Prostate gland (tissue), 2 donors: ENCODE data around the gene RPL41. TPM values are rescaled to one million over a fixed set of nuclear protein-coding genes. Genes with fewer than 3 reads are reported as not detected.
A peak's percentile ranks its signal among the peaks of the same experiment; 100 is the strongest.

Experiments
- DNase-seq: peaks from one replicate; pipeline ENCODE4 v3.0.0-alpha.2; 2019; ENCODE audit warnings: low spot score
- H3K27ac ChIP-seq, 2 donors: fragments of 200-600 bp; sonication (generic); 2 replicates each; pipeline ENCODE4 v1.5.1; 2017 to 2019
- H3K27me3 ChIP-seq: fragments of 200-600 bp; sonication (generic); replicated peaks from 2 replicates; pipeline ENCODE4 v1.5.1; 2019; ENCODE audit not compliant: insufficient read depth
- H3K36me3 ChIP-seq, 2 donors: fragments of 200-600 bp; sonication (generic); 1 replicate in 1 of 2; 2 replicates in 1 of 2; pipeline versions ENCODE4 v1.5.1 to v1.8.1; 2017 to 2019
- H3K4me1 ChIP-seq: fragments of 200-600 bp; sonication (generic); replicated peaks from 2 replicates; pipeline ENCODE4 v1.5.1; 2019
- H3K4me3 ChIP-seq, 2 donors: fragments of 200-600 bp; sonication (generic); 2 replicates each; pipeline ENCODE4 v1.5.1; 2017 to 2019
- H3K9me3 ChIP-seq: fragments of 200-600 bp; sonication (generic); 2 replicates; pipeline ENCODE4 v1.5.1; 2017
- POLR2A ChIP-seq: fragments of 450-650 bp; IDR thresholded peaks from one replicate; pipeline ENCODE4 v1.6.1; 2016; ENCODE audit warnings: antibody characterized with exemption, mild to moderate bottlenecking
- POLR2AphosphoS5 ChIP-seq: sonication (generic); formaldehyde crosslinking; IDR thresholded peaks from one replicate; pipeline ENCODE4 v1.6.1; 2017; ENCODE audit warnings: antibody characterized with exemption
- WGBS: methylation state at CpG from one replicate; pipeline ENCODE4 v1.1.5; 2018; 5-methylcytosine and 5-hydroxymethylcytosine counted together
- intact Hi-C: fragments of 100-400 bp; cut with DNase I; formaldehyde crosslinking; loops from one replicate; pipeline ENCODE4 v1.14.2; 2022
- total RNA-seq, 2 donors: library from RNA; depleted of rRNA; stranded (reverse); fragments of >200 nt; gene quantifications; one replicate each; pipeline ENCODE4 v1.1.0, GENCODE V29; 2016
- TF ChIP-seq, protein P1 (sequence below), 4 experiments: fragments of 200-600 bp in 2 of 4; fragments of 450-650 bp in 2 of 4; sonication (generic) in 2 of 4; IDR thresholded peaks; 1 replicate in 3 of 4; 2 replicates in 1 of 4; pipeline ENCODE4 v1.5.1; 2016 to 2019; ENCODE audit warnings: antibody characterized with exemption in 4 of 4, mild to moderate bottlenecking in 2 of 4, moderate library complexity in 2 of 4

RPL41 gene
- total RNA-seq, 2 donors from 2014 or later, result 2,549 to 4,385 TPM

GRCh38 chr12:56078931-56079722 lies 37.3 kb upstream of the RPL41 start:
- Histone ChIP-seq H3K36me3 (no peaks in the 10 kb centered on the region), H3K27ac (peak overlapping the region; percentile 94 to 96), H3K4me3 (peak overlapping the region; percentile 57 to 69), H3K9me3 (no peaks in the 10 kb centered on the region), H3K27me3 (no peaks in the 10 kb centered on the region), H3K4me1 (no peaks in the 10 kb centered on the region)
- intact Hi-C loops, result no loop called here
- WGBS, result 2% methylated on average over 50 of the region's 50 CpGs
- TF ChIP-seq, protein P1, sequence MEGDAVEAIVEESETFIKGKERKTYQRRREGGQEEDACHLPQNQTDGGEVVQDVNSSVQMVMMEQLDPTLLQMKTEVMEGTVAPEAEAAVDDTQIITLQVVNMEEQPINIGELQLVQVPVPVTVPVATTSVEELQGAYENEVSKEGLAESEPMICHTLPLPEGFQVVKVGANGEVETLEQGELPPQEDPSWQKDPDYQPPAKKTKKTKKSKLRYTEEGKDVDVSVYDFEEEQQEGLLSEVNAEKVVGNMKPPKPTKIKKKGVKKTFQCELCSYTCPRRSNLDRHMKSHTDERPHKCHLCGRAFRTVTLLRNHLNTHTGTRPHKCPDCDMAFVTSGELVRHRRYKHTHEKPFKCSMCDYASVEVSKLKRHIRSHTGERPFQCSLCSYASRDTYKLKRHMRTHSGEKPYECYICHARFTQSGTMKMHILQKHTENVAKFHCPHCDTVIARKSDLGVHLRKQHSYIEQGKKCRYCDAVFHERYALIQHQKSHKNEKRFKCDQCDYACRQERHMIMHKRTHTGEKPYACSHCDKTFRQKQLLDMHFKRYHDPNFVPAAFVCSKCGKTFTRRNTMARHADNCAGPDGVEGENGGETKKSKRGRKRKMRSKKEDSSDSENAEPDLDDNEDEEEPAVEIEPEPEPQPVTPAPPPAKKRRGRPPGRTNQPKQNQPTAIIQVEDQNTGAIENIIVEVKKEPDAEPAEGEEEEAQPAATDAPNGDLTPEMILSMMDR (IDR thresholded peaks at IDR 0.05), result peak; percentile 66 to 93 (median 78)
- TF ChIP-seq POLR2A, result peak; percentile 37
- peak; percentile 70 for TF ChIP-seq POLR2AphosphoS5
- DNase-seq, result peak; percentile 91

DNA sequence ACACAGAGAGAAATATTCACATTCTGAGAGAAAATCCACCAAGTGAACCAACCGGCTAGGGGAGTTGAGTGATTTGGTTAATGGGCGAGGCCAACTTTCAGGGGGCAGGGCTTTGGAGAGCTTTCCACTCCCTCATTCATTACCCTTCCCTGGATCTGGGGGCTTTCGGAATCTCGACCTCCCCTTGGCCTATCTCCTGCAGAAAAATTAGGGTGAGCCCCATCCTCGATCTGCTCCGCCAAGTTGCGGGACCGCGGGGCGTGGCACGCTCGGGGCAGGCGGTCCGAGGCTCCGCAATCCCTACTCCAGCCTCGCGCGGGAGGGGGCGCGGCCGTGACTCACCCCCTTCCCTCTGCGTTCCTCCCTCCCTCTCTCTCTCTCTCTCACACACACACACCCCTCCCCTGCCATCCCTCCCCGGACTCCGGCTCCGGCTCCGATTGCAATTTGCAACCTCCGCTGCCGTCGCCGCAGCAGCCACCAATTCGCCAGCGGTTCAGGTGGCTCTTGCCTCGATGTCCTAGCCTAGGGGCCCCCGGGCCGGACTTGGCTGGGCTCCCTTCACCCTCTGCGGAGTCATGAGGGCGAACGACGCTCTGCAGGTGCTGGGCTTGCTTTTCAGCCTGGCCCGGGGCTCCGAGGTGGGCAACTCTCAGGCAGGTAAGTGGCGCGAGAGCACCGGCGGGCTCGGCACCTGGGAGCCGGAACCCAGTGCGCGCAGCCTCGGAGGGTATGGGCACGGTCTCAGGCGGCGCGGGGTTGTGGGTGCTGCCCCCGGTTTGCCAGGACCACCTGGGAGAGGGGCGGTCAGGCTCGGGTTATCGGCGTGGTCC lies 36.5 kb upstream of the RPL41 start, which contains the start of gene ERBB3:
Gene ERBB3, plus strand, starts transcription at position 443 of the 833 bp plus-strand sequence. Its CDS starts 136 bp downstream, at position 579.
- TF ChIP-seq, protein P1 (IDR thresholded peaks at IDR 0.05), result peak in 2 of 4 experiments; percentile 45 to 50
- TF ChIP-seq POLR2A (peak; percentile 80), POLR2AphosphoS5 (peak; percentile 72)
- H3K4me1 ChIP-seq, result no peaks in the 10 kb centered on the region
- 2% methylated on average over 43 of the region's 59 CpGs for WGBS
- intact Hi-C loops, result no loop called here
- H3K36me3 ChIP-seq, result no peaks in the 10 kb centered on the region
- H3K9me3 ChIP-seq, result no peaks in the 10 kb centered on the region
- H3K27ac ChIP-seq, result peak within 1 kb of the TSS; percentile 94 to 96
- H3K4me3 ChIP-seq, result peak within 1 kb of the TSS; percentile 57 to 69
- DNase-seq, result peak; percentile 87
- H3K27me3 ChIP-seq, result no peaks in the 10 kb centered on the region

GRCh38 chr12:56080556-56081138 lies 35.8 kb upstream of the RPL41 start:
- H3K4me3 ChIP-seq, result peak overlapping the region; percentile 57 to 69
- intact Hi-C loops, result no loop called here
- H3K27ac ChIP-seq, result peak overlapping the region; percentile 94 to 96
- 32% methylated on average over 12 of the region's 20 CpGs for WGBS
- H3K36me3 ChIP-seq, result no peaks in the 10 kb centered on the region
- H3K4me1 ChIP-seq, result no peaks in the 10 kb centered on the region
- peak; percentile 42 for DNase-seq
- TF ChIP-seq, protein P1 (IDR thresholded peaks at IDR 0.05), result peak in 1 of 4 experiments; percentile 6
- peak; percentile 40 for TF ChIP-seq POLR2A
- no peak for TF ChIP-seq POLR2AphosphoS5
- no peaks in the 10 kb centered on the region for H3K9me3 ChIP-seq
- no peaks in the 10 kb centered on the region for H3K27me3 ChIP-seq

DNA sequence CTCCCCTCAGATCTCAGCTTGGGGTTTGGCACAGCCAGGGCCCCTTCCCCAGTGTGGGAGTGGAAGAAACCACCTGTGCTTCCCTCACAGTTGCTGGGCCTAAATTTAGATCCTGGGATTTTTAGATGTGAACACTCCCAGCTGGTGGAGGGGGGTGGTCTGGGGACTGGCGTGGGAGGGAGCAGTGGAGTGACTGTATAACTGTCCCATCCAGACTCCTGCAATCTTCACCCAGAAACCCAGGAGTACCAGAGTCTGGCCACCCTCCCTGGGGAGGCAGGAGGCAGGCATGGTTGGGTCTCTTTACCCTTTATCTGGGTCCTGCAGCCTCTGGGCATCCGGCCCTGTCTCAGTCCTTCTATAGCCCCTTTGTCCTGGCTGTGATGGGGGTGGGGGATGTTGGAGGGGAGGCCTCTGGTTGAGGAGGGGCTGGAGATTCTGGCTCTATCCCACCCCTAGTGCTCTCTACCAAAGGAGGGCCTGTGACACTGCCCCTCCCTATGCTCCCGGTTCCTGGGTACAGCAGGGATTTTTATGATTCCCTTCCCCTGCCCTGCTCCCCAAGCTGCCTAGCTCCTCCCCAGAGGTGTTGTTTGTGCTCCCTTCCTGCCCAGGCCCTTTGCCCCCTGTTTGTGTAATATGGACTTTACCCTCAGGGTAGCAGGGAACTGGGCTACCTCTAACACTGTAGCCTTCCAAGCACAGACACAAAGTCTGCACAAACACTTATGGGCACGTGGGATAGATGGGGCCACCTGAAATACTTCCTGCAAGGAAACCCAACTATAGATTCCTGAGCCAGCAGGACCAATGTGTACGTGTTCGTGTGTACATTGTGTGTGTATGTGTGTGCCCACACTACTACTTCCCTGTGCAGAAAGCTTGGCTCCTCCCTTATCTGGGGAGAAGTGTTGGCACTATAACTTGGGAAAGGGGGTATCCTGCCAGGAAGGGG lies 34.8 kb upstream of the RPL41 start:
- Histone ChIP-seq H3K4me3 (peak overlapping the region; percentile 57 to 69), H3K27me3 (no peaks in the 10 kb centered on the region), H3K36me3 (no peaks in the 10 kb centered on the region), H3K4me1 (no peaks in the 10 kb centered on the region), H3K27ac (peak overlapping the region; percentile 94 to 96), H3K9me3 (no peaks in the 10 kb centered on the region)
- DNase-seq, result no peak
- TF ChIP-seq, protein P1 (IDR thresholded peaks at IDR 0.05), result no peak
- TF ChIP-seq POLR2AphosphoS5 (no peak), POLR2A (no peak)
- intact Hi-C loops, result no loop called here
- WGBS, result 41% methylated on average over 6 of the region's 6 CpGs
